ENCODE results near the gene PLEKHG4B. TPM values are rescaled to one million over a fixed set of nuclear protein-coding genes. Genes with fewer than 3 reads are reported as not detected.

PLEKHG4B gene
- total RNA-seq, 1 experiment from 2014 or later: 0.28 TPM

GRCh38 chr5:111171-111570, 19.2 kb downstream of the PLEKHG4B start:
- CTCF ChIA-PET: no interaction called here
- H3K27me3 ChIP-seq (replicated peaks; ENCODE audit: insufficient read depth, low read depth, low read length, poor library complexity): peaks cover 2% of the 10 kb centered on the region
- H3K36me3 ChIP-seq (ENCODE audit: insufficient read depth, low read length, poor library complexity, severe bottlenecking): no peaks in the 10 kb centered on the region
- DNase-seq (ENCODE audit: low spot score): no peak
- H3K9me3 ChIP-seq (ENCODE audit: low read depth, low read length, poor library complexity, severe bottlenecking): no peaks in the 10 kb centered on the region
- intact Hi-C loops (cut with micrococcal nuclease; ENCODE audit: unreplicated experiment): no loop called here
- BruUV-seq (replicated peaks): no TSS peak
- no peak overlapping the region for H3K4me3 ChIP-seq (ENCODE audit: low read depth, low read length, poor library complexity, severe bottlenecking)
- no peak for TF ChIP-seq EZH2 (IDR thresholded peaks at IDR 0.05; ENCODE audit: borderline replicate concordance, low read depth, low read length, poor library complexity, severe bottlenecking)
- TF ChIP-seq CTCF (conservative IDR thresholded peaks at IDR 0.05; ENCODE audit: low read depth, low read length): no peak
- no peaks in the 10 kb centered on the region for H3K4me1 ChIP-seq (ENCODE audit: insufficient read depth, low read length, poor library complexity, severe bottlenecking)
- H3K27ac ChIP-seq (ENCODE audit: low read depth, low read length, poor library complexity, severe bottlenecking): no peak overlapping the region
- POLR2A ChIA-PET (ENCODE audit: low non-redundant PET): no interaction called here

- no peak for DNase-seq (ENCODE audit: low spot score)
- CTCF ChIA-PET: no interaction called here
- POLR2A ChIA-PET (ENCODE audit: low non-redundant PET): no interaction called here
These were observed 27.6 kb downstream of the PLEKHG4B start for GRCh38 chr5:119486-120097.

GRCh38 chr5:121432-121831, 29.5 kb downstream of the PLEKHG4B start:
- TF ChIP-seq CTCF (conservative IDR thresholded peaks at IDR 0.05; ENCODE audit: low read depth, low read length) (no peak), EZH2 (IDR thresholded peaks at IDR 0.05; ENCODE audit: borderline replicate concordance, low read depth, low read length, poor library complexity, severe bottlenecking) (no peak)
- no peaks in the 10 kb centered on the region for H3K36me3 ChIP-seq (ENCODE audit: insufficient read depth, low read length, poor library complexity, severe bottlenecking)
- POLR2A ChIA-PET (ENCODE audit: low non-redundant PET): no interaction called here

More at GRCh38 chr5:119486-120097, 27.6 kb downstream of the PLEKHG4B start:
- TF ChIP-seq EZH2 (IDR thresholded peaks at IDR 0.05; ENCODE audit: borderline replicate concordance, low read depth, low read length, poor library complexity, severe bottlenecking): no peak
- TF ChIP-seq CTCF (conservative IDR thresholded peaks at IDR 0.05; ENCODE audit: low read depth, low read length): no peak
- Histone ChIP-seq H3K27me3 (replicated peaks; ENCODE audit: insufficient read depth, low read depth, low read length, poor library complexity) (no peaks in the 10 kb centered on the region), H3K27ac (ENCODE audit: low read depth, low read length, poor library complexity, severe bottlenecking) (no peak overlapping the region), H3K36me3 (ENCODE audit: insufficient read depth, low read length, poor library complexity, severe bottlenecking) (no peaks in the 10 kb centered on the region), H3K9me3 (ENCODE audit: low read depth, low read length, poor library complexity, severe bottlenecking) (peaks cover 9% of the 10 kb centered on the region), H3K4me3 (ENCODE audit: low read depth, low read length, poor library complexity, severe bottlenecking) (no peak overlapping the region), H3K4me1 (ENCODE audit: insufficient read depth, low read length, poor library complexity, severe bottlenecking) (no peaks in the 10 kb centered on the region)
- BruUV-seq (replicated peaks): no TSS peak
- intact Hi-C loops (cut with micrococcal nuclease; ENCODE audit: unreplicated experiment): no loop called here

More at GRCh38 chr5:121432-121831, 29.5 kb downstream of the PLEKHG4B start:
- DNase-seq (ENCODE audit: low spot score): no peak
- Histone ChIP-seq H3K9me3 (ENCODE audit: low read depth, low read length, poor library complexity, severe bottlenecking) (peaks cover 15% of the 10 kb centered on the region), H3K27me3 (replicated peaks; ENCODE audit: insufficient read depth, low read depth, low read length, poor library complexity) (no peaks in the 10 kb centered on the region), H3K4me3 (ENCODE audit: low read depth, low read length, poor library complexity, severe bottlenecking) (no peak overlapping the region), H3K27ac (ENCODE audit: low read depth, low read length, poor library complexity, severe bottlenecking) (no peak overlapping the region), H3K4me1 (ENCODE audit: insufficient read depth, low read length, poor library complexity, severe bottlenecking) (no peaks in the 10 kb centered on the region)
- CTCF ChIA-PET: no interaction called here
- intact Hi-C loops (cut with micrococcal nuclease; ENCODE audit: unreplicated experiment): no loop called here
- no TSS peak for BruUV-seq (replicated peaks)

All from A673 (cell line).